GM12878 (cell line): ENCODE measurements around the gene PROC. TPM values are rescaled to one million over a fixed set of nuclear protein-coding genes. Genes with fewer than 3 reads are reported as not detected.

ENCODE experiments used
- ATAC-seq: fragments of 200-7000 bp; cut with Tn5 transposase; 3 replicates; pipeline ENCODE4 v1.9.1; 2020; ENCODE audit warnings: mild to moderate bottlenecking, moderate library complexity
- BruUV-seq: library from RNA; stranded (reverse); fragments of 400-500 nt; replicated peaks from 2 replicates; lab custom pipeline; 2021; lab: Mats Ljungman, UMichigan
- CTCF ChIA-PET: fragments of 300-600 bp; sonication (Branson Sonifier 250); formaldehyde crosslinking; extraction: SDS; loops from one replicate; lab custom pipeline; 2021; ENCODE audit warnings: inconsistent platforms; lab: Yijun Ruan, JAX
- POLR2A ChIA-PET: fragments of 350-600 bp; formaldehyde crosslinking; extraction: SDS; loops from one replicate; lab custom pipeline; 2021; ENCODE audit warnings: inconsistent platforms; lab: Charles Lee
- RAD21 ChIA-PET: fragments of 300-600 bp; sonication (Branson Sonifier 250); formaldehyde crosslinking; loops from one replicate; lab custom pipeline; 2023; ENCODE audit warnings: antibody characterized with exemption; ENCODE audit not compliant: unreplicated experiment; lab: Charles Lee
- SMC1A ChIA-PET: fragments of 300-600 bp; sonication (Branson Sonifier 250); formaldehyde crosslinking; loops from one replicate; lab custom pipeline; 2023; ENCODE audit not compliant: unreplicated experiment, uncharacterized antibody; lab: Charles Lee
- DNase-seq: peaks from one replicate; pipeline ENCODE4 v3.0.0-alpha.2; 2011; ENCODE audit warnings: low read depth, low spot score
- FAIRE-seq: peaks from 3 replicates; lab custom pipeline; 2011; peaks lifted over from hg19 to GRCh38; lab: Jason Lieb, UNC
- H2AFZ ChIP-seq: 2 replicates; pipeline ENCODE4 v1.6.0; 2011; ENCODE audit warnings: low read depth, low read length, control low read depth; ENCODE audit not compliant: control insufficient read depth
- H3K27ac ChIP-seq: 2 replicates; pipeline ENCODE4 v1.5.1; 2011; ENCODE audit warnings: control low read depth; ENCODE audit not compliant: control insufficient read depth, insufficient read depth
- H3K27me3 ChIP-seq, 2 experiments: replicated peaks in 1 of 2; 2 replicates each; pipeline versions ENCODE4 v1.6.0 to v1.6.1; 2011; ENCODE audit warnings: low read length in 1 of 2; ENCODE audit not compliant: control insufficient read depth in 2 of 2, insufficient read depth in 2 of 2
- H3K36me3 ChIP-seq, 2 experiments: 2 replicates each; pipeline ENCODE4 v1.5.1; 2011; ENCODE audit warnings: low read length in 1 of 2; ENCODE audit not compliant: control insufficient read depth in 2 of 2, insufficient read depth in 2 of 2
- H3K4me1 ChIP-seq: 2 replicates; pipeline ENCODE4 v1.6.1; 2011; ENCODE audit warnings: mild to moderate bottlenecking, low read length, moderate library complexity, mixed read lengths; ENCODE audit not compliant: control insufficient read depth, insufficient read depth
- H3K4me2 ChIP-seq: 2 replicates; pipeline ENCODE4 v1.6.0; 2011; ENCODE audit warnings: control low read depth; ENCODE audit not compliant: control insufficient read depth, insufficient read depth
- H3K4me3 ChIP-seq: fragments of 200-600 bp; sonication (generic); 2 replicates; pipeline ENCODE4 v1.5.1; 2016
- H3K79me2 ChIP-seq: 2 replicates; pipeline ENCODE4 v1.6.0; 2011; ENCODE audit warnings: low read length; ENCODE audit not compliant: control insufficient read depth, insufficient read depth
- H3K9ac ChIP-seq: 2 replicates; pipeline ENCODE4 v1.8.0; 2011; ENCODE audit warnings: low read length, control low read depth, mixed read lengths; ENCODE audit not compliant: control insufficient read depth, insufficient read depth
- H3K9me3 ChIP-seq: replicated peaks from 3 replicates; pipeline ENCODE4 v1.5.1; 2011; ENCODE audit warnings: mild to moderate bottlenecking, low read length; ENCODE audit not compliant: control insufficient read depth, insufficient read depth
- H4K20me1 ChIP-seq: 2 replicates; pipeline ENCODE4 v1.6.0; 2011; ENCODE audit not compliant: control insufficient read depth, insufficient read depth
- BRCA1 ChIP-seq: IDR thresholded peaks from 2 replicates; pipeline ENCODE4 v1.6.1; 2011; ENCODE audit warnings: low read depth, low read length, improper control_type of control experiment
- CBX5 ChIP-seq: sonication (generic); IDR thresholded peaks from 2 replicates; pipeline ENCODE4 v1.6.1; 2016; ENCODE audit warnings: low read depth, moderate library complexity, mild to moderate bottlenecking, inconsistent platforms
- CTCF ChIP-seq, 3 experiments: IDR thresholded peaks in 2 of 3; conservative IDR thresholded peaks in 1 of 3; 2 replicates each; pipeline ENCODE4 v1.5.1; 2011; ENCODE audit warnings: low read depth in 3 of 3, low read length in 3 of 3, mild to moderate bottlenecking in 3 of 3, control low read depth in 2 of 3, moderate library complexity in 2 of 3, inconsistent platforms in 1 of 3, mixed read lengths in 1 of 3; ENCODE audit not compliant: control insufficient read depth in 2 of 3, insufficient read depth in 1 of 3; ENCODE audit errors: extremely low read depth in 1 of 3
- KLF5 ChIP-seq: fragments of 450-650 bp; IDR thresholded peaks from 2 replicates; pipeline ENCODE4 v1.6.1; 2014; ENCODE audit warnings: mild to moderate bottlenecking; ENCODE audit not compliant: partially characterized antibody
- MTA3 ChIP-seq: IDR thresholded peaks from 2 replicates; pipeline ENCODE4 v1.6.1; 2012; ENCODE audit warnings: low read length, inconsistent platforms, borderline replicate concordance
- POLR2A ChIP-seq: IDR thresholded peaks from 2 replicates; pipeline ENCODE4 v1.6.1; 2011; ENCODE audit warnings: low read depth, mild to moderate bottlenecking, low read length
- REST ChIP-seq: IDR thresholded peaks from 2 replicates; pipeline ENCODE4 v1.6.1; 2012; ENCODE audit warnings: mild to moderate bottlenecking, low read depth, low read length
- SIN3A ChIP-seq: IDR thresholded peaks from 2 replicates; pipeline ENCODE4 v1.6.1; 2012; ENCODE audit warnings: low read depth, low read length, improper control_type of control experiment
- SRF ChIP-seq, 2 experiments: IDR thresholded peaks; 2 replicates each; pipeline ENCODE4 v1.6.1; 2011; ENCODE audit warnings: low read depth in 2 of 2, low read length in 2 of 2, mild to moderate bottlenecking in 1 of 2, moderate library complexity in 1 of 2
- TAF1 ChIP-seq: IDR thresholded peaks from 2 replicates; pipeline ENCODE4 v1.6.1; 2011; ENCODE audit warnings: mild to moderate bottlenecking, low read depth, low read length, borderline replicate concordance
- YBX1 ChIP-seq: fragments of 450-650 bp; IDR thresholded peaks from 2 replicates; pipeline ENCODE4 v1.6.1; 2016; ENCODE audit warnings: antibody characterized with exemption
- WGBS: methylation state at CpG from one replicate; pipeline ENCODE4 v1.1.6; 2016; ENCODE audit warnings: low lambda C conversion rate; ENCODE audit not compliant: insufficient replicate concordance, insufficient coverage; ENCODE audit errors: missing lambda C conversion rate; 5-methylcytosine and 5-hydroxymethylcytosine counted together
- in situ Hi-C: fragments of 300-500 bp; cut with MboI; formaldehyde crosslinking; loops from 9 replicates; pipeline ENCODE4 v1.14.3; 2018; ENCODE audit warnings: mixed read lengths
- intact Hi-C: fragments of 100-400 bp; cut with micrococcal nuclease; formaldehyde crosslinking; loops from one replicate; pipeline ENCODE4 v1.14.2; 2022; ENCODE audit not compliant: unreplicated experiment
- polyA plus RNA-seq, 11 experiments: library from polyadenylated mRNA; depleted of rRNA in 4 of 11; unstranded in 6 of 11; stranded (reverse) in 5 of 11; fragments of >200 nt; fragmentation: Nextera tagmentation in 4 of 11; fragmentation: Illumina TruSeq in 1 of 11; extraction: Ambion mirVana in 4 of 11; extraction: Trizol in 1 of 11; gene quantifications; 1 replicate in 1 of 11; 2 replicates in 10 of 11; pipeline versions ENCODE4 v1.2.1 to v1.2.3, GENCODE V29; 2011 to 2016; ENCODE audit warnings: inconsistent platforms in 2 of 11, missing spikeins in 2 of 11, low read depth in 1 of 11
- total RNA-seq, 4 experiments: library from RNA; depleted of rRNA in 3 of 4; stranded (reverse); fragments of >200 nt in 3 of 4; fragmentation: Illumina TruSeq in 1 of 4; extraction: Trizol in 1 of 4; gene quantifications; 2 replicates each; pipeline versions ENCODE4 v1.2.1 to v1.2.3, GENCODE V29; 2013 to 2021

PROC gene
- total and polyA plus RNA-seq, 10 of the 15 experiments (the other 5 are each of a cell fraction or from before 2014, with no cell fraction given), result not detected

- Histone ChIP-seq H3K4me1 (no peaks in the 10 kb centered on the region), H3K4me2 (no peak overlapping the region), H4K20me1 (no peaks in the 10 kb centered on the region), H3K27me3 (no peaks in the 10 kb centered on the region), H3K27ac (no peak overlapping the region)
- no TSS peak for BruUV-seq
- no peak for DNase-seq
- ChIA-PET RAD21 (no interaction called here), SMC1A (interaction anchor here (0.7 to 1.1 kb wide), 5 partner anchors 8 to 272 kb away, joined by 3 read pairs; no protein-coding TSS in a partner anchor)
- TF ChIP-seq KLF5 (no peak), CBX5 (no peak), POLR2A (no peak), BRCA1 (no peak), REST (no peak), SRF (IDR thresholded peaks at IDR 0.05; ENCODE audit: low read depth in 2 of 2, low read length in 2 of 2) (no peak), YBX1 (no peak), CTCF (IDR thresholded peaks at IDR 0.05 in 2 of 3, conservative IDR thresholded peaks at IDR 0.05 in 1 of 3; ENCODE audit: control insufficient read depth in 2 of 3, extremely low read depth in 1 of 3, insufficient read depth in 1 of 3, low read depth in 3 of 3, low read length in 3 of 3) (no peak), MTA3 (no peak), SIN3A (no peak), TAF1 (no peak)
- TF ChIP-seq, all 136 proteins: peak for 0
- ChIA-PET POLR2A (no interaction called here), CTCF (interaction anchor here (0.7 to 2.6 kb wide), 2 partner anchors 8 to 56 kb away, joined by 3 to 19 read pairs; no protein-coding TSS in a partner anchor)
- intact Hi-C loops, result no loop called here
- FAIRE-seq, result no peak
- H3K4me3 ChIP-seq, result no peak overlapping the region
- peaks cover 0 to 3% of the 10 kb centered on the region in 2 experiments; a peak in 2 of 4 replicates for H3K36me3 ChIP-seq
- ATAC-seq, result no peak
- H3K9ac ChIP-seq, result no peak overlapping the region
- H3K79me2 ChIP-seq, result no peaks in the 10 kb centered on the region
- in situ Hi-C loops, result no loop called here
- H3K9me3 ChIP-seq, result no peaks in the 10 kb centered on the region; the same call in 2 of the 3 replicates
- 95% methylated on average over 4 of the region's 4 CpGs for WGBS
- no peak overlapping the region for H2AFZ ChIP-seq
These were observed 53.2 kb downstream of the PROC start for GRCh38 chr2:127471286-127471988.
